ENCODE results near the gene PDCD1. TPM values are rescaled to one million over a fixed set of nuclear protein-coding genes. Genes with fewer than 3 reads are reported as not detected.
"Not testable (repeated sequence)": the region's sequence is repeated elsewhere in the genome, so short reads cannot be mapped to it uniquely, and the experiment has no call there.

The PDCD1 gene
- total RNA-seq, 2 experiments from 2014 or later = 9.5 to 11.4 TPM

DNA sequence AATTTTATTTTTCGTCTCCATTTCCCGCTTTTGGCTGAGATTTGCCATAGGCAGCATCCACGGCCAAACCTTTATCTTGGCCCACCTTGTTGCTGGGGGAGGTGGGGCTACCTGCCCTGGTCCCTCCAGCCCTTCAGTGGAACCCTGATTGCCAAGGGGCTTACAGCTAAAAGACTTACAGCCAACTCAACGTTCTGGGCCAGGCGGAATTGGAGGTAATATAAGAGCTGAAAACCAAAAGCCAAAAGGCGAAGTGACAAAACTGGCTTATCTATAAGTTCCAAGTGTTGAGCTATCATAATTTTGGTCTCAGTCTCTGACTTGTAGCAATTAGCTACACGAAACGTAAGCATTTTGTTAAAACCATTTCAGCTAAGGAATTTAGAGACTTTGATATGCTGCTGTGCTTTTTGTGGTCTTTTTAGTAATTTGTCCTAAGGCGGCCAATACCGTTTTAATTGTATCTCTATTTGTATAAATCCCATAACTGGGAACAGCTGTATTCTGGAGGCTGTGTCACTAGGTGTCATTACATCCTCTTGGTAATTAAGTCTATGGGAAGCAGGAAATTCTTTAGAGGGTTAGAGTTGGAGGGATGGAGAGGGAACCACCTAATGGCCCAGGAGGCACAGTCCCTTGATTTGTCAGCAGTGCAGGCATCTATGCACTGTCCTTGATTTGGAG, 24.0 kb downstream of the PDCD1 start:
- Histone ChIP-seq H3K27me3 (ENCODE audit: control insufficient read depth in 1 of 2, insufficient read depth in 2 of 2, low read length in 2 of 2) (no peaks in the 10 kb centered on the region), H3K4me3 (ENCODE audit: low read length) (no peak overlapping the region), H3K36me3 (ENCODE audit: insufficient read depth, low read length) (no peaks in the 10 kb centered on the region), H3K27ac (ENCODE audit: low read depth in 1 of 2, low read length in 2 of 2) (no peak overlapping the region), H3K9me3 (ENCODE audit: control insufficient read depth in 1 of 2, insufficient read depth in 1 of 2, low read length in 2 of 2) (no peaks in the 10 kb centered on the region), H3K4me1 (ENCODE audit: insufficient read depth, low read length) (no peaks in the 10 kb centered on the region)
- no peak for DNase-seq
- TF ChIP-seq, protein P1, sequence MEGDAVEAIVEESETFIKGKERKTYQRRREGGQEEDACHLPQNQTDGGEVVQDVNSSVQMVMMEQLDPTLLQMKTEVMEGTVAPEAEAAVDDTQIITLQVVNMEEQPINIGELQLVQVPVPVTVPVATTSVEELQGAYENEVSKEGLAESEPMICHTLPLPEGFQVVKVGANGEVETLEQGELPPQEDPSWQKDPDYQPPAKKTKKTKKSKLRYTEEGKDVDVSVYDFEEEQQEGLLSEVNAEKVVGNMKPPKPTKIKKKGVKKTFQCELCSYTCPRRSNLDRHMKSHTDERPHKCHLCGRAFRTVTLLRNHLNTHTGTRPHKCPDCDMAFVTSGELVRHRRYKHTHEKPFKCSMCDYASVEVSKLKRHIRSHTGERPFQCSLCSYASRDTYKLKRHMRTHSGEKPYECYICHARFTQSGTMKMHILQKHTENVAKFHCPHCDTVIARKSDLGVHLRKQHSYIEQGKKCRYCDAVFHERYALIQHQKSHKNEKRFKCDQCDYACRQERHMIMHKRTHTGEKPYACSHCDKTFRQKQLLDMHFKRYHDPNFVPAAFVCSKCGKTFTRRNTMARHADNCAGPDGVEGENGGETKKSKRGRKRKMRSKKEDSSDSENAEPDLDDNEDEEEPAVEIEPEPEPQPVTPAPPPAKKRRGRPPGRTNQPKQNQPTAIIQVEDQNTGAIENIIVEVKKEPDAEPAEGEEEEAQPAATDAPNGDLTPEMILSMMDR (IDR thresholded peaks at IDR 0.05) = no peak
- CTCF ChIA-PET = interaction anchor here (0.9 kb wide), 1 partner anchor 11 kb away, joined by 4 read pairs; no protein-coding TSS in a partner anchor
- Mint-ChIP-seq H3K4me3 (no peak overlapping the region), H3K27ac (no peak overlapping the region), H3K4me1 (ENCODE audit: low read depth) (peaks cover 5% of the 10 kb centered on the region), H3K27me3 (no peaks in the 10 kb centered on the region), H3K9me3 (no peaks in the 10 kb centered on the region), H3K36me3 (ENCODE audit: low read depth) (no peaks in the 10 kb centered on the region)
- no peak for ATAC-seq (ENCODE audit: poor library complexity)
- intact Hi-C loops (cut with DNase I, micrococcal nuclease) = loop anchor here in 1 of 2 experiments (5.0 kb wide), 1 partner anchor 33 kb away; the partner anchor contains the start of gene RTP5
- POLR2A ChIA-PET = no interaction called here

DNA sequence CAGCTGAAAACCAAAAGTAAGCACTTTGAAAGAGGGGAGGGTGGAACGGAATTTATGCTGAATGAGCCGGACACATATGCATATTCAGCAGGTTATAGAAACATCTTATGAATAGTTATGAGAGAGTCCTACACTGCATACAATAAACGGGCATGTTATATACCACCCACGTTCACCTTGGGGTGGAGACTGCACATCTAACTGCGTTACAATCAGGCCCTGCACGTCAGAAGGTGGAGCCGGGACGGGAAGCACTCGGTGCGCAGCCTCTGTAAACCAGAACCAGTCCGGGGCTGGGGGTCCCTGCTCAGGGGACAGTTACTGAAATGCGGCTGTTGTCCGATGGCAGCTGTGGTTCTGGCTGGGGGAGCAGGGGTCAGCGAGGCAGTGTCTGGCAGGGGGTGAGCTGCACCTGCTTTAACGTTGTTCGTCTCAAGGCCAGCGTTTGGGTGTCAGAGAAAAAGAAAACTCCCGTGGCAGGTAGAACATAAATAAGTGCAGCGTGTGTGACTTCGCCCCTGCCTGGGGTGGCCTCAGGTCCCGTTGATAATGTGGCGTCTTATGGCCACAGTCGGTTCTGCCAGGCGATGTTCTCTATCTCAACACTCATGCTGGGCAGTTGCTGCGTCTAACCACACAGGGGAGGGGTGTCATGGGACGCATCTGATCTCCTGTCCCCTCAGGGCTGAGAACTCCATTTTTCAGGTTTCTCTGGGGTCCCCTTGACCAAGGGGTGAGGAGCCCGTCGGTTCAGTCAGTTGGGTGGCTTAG, 24.8 kb downstream of the PDCD1 start:
- POLR2A ChIA-PET; H3K36me3 Mint-ChIP-seq (ENCODE audit: low read depth); H3K4me1 ChIP-seq (ENCODE audit: insufficient read depth, low read length); H3K27ac Mint-ChIP-seq; ATAC-seq (ENCODE audit: poor library complexity); H3K4me1 Mint-ChIP-seq (ENCODE audit: low read depth); DNase-seq; H3K27me3 Mint-ChIP-seq; H3K27ac ChIP-seq (ENCODE audit: low read depth in 1 of 2, low read length in 2 of 2); H3K9me3 ChIP-seq (ENCODE audit: control insufficient read depth in 1 of 2, insufficient read depth in 1 of 2, low read length in 2 of 2); H3K4me3 Mint-ChIP-seq; H3K27me3 ChIP-seq (ENCODE audit: control insufficient read depth in 1 of 2, insufficient read depth in 2 of 2, low read length in 2 of 2); CTCF ChIA-PET; H3K36me3 ChIP-seq (ENCODE audit: insufficient read depth, low read length); H3K9me3 Mint-ChIP-seq; H3K4me3 ChIP-seq (ENCODE audit: low read length): not testable (repeated sequence)
- intact Hi-C loops (cut with DNase I, micrococcal nuclease) = loop anchor here in 1 of 2 experiments (5.0 kb wide), 1 partner anchor 33 kb away; the partner anchor contains the start of gene RTP5

DNA sequence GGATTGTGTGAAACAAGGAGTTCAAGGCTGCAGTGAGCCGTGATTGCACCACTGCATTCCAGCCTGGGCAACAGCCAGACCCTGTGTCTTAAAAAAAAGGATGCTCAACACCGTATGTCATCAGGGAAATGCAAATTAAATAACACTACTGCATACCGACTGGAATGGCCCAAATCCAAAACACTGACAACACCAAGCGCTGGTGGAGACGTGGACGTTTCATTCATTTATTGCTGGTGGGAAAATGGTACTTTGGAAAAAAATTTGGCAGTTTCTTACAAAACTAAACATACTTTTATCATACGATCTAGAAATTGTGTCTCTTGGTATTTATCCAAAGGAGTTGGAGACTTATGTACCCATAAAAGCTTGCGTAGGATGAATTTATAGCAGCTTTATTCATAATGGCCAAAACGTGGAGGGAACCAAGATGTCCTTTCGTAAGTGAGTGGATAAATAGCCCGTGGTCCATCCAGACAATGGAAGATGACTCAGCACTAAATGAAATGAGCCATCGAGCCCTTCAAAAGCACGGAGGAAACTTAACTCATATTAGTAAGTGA, 25.5 kb downstream of the PDCD1 start:
- H3K27ac ChIP-seq (ENCODE audit: low read depth in 1 of 2, low read length in 2 of 2) = no peak overlapping the region
- intact Hi-C loops (cut with DNase I, micrococcal nuclease) = loop anchor here in 1 of 2 experiments (5.0 kb wide), 1 partner anchor 34 kb away; the partner anchor contains the start of gene RTP5
- H3K27me3 ChIP-seq (ENCODE audit: control insufficient read depth in 1 of 2, insufficient read depth in 2 of 2, low read length in 2 of 2) = no peaks in the 10 kb centered on the region
- H3K36me3 Mint-ChIP-seq (ENCODE audit: low read depth) = no peaks in the 10 kb centered on the region
- no peaks in the 10 kb centered on the region for H3K27me3 Mint-ChIP-seq
- H3K36me3 ChIP-seq (ENCODE audit: insufficient read depth, low read length) = no peaks in the 10 kb centered on the region
- no peaks in the 10 kb centered on the region for H3K9me3 ChIP-seq (ENCODE audit: control insufficient read depth in 1 of 2, insufficient read depth in 1 of 2, low read length in 2 of 2)
- no peak overlapping the region for H3K27ac Mint-ChIP-seq
- TF ChIP-seq, protein P1 (IDR thresholded peaks at IDR 0.05) = no peak
- DNase-seq (no peak), ATAC-seq (ENCODE audit: poor library complexity) (no peak)
- H3K4me3 ChIP-seq (ENCODE audit: low read length) = no peak overlapping the region
- no peaks in the 10 kb centered on the region for H3K4me1 ChIP-seq (ENCODE audit: insufficient read depth, low read length)
- H3K4me3 Mint-ChIP-seq = no peak overlapping the region
- H3K9me3 Mint-ChIP-seq = no peaks in the 10 kb centered on the region
- no peaks in the 10 kb centered on the region for H3K4me1 Mint-ChIP-seq (ENCODE audit: low read depth)
- ChIA-PET CTCF (no interaction called here), POLR2A (no interaction called here)
